ENCODE data around the gene PLXNC1.
A peak's percentile ranks its signal among the peaks of the same experiment; 100 is the strongest.

Gene PLXNC1

DNA sequence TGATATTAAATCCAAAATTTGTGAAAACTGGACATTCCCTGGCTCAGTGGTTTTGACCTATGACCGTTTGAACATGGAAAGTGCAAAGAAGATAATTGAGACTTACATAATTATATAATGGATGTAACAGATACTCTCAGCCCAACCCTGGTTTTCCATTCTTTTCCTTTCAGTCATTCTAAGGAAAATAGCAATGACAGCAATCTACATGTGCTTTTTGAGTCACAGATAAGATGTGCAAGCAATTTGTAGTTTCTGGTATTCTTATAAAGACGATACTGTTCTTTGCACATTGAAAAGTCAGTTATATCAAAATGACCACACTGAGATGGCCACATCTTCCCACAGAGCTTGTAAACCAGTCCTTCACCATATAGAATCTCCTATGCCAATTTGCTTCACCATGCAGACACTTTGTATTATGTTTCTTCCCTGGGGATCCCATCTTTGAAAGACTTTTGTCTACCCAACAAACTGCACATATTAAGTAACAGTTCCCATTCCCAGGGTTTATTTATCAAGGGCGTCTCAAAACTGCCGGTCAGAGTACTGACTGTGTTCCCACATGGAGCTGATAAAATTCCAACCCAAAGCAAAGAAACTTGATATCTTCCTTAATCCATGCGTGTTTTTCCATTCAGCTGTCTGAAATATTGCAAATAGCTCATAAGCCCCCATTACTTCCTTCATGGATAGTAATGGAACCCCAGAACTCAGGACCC is 34.8 kb downstream of the PLXNC1 start:
- H3K9ac ChIP-seq (ENCODE audit: low read depth, low read length) = no peak overlapping the region
- no peaks in the 10 kb centered on the region for H3K36me3 ChIP-seq (ENCODE audit: control insufficient read depth, insufficient read depth, low read length)
- no peaks in the 10 kb centered on the region for H3K9me3 ChIP-seq (ENCODE audit: control insufficient read depth, insufficient read depth, low read length)
- no peak overlapping the region for H3K4me3 ChIP-seq (ENCODE audit: low read depth, low read length)
- H3K27ac ChIP-seq (ENCODE audit: low read depth, low read length) = peak overlapping the region; percentile 79
- peaks cover 53% of the 10 kb centered on the region for H3K27me3 ChIP-seq (ENCODE audit: control insufficient read depth, insufficient read depth, low read length)
- H3K4me1 ChIP-seq (ENCODE audit: control insufficient read depth, insufficient read depth, low read length) = peaks cover 12% of the 10 kb centered on the region; the same call in 1 of the 2 replicates

DNA sequence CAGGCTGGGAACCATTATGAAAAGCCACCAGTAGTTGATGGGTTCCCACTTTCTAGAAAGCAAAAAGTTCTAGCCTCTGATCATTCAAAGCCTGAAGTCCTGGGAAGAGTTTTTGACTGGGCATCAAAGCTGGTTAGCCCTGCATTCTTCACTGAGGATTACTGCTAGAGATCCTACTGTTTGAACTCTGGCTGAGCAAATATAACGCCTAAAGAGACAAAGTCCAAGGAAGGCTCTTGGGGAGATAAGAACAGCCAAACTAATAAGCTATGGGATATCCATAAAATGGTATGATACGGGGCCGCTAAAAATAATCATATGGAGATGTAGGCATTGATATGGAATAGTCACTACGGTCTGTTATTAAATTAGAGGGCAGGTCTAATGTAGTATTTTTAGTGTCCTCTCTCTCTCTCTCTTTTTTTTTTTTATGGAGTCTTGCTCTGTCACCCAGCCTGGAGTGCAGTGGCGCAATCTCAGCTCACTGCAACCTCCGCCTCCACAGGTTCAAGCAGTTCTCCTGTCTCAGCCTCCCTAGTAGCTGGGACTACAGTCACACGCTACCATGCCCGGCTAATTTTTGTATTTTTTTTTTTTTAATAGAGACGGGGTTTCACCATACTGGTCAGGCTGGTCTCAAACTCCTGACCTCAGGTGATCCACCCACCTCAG is 35.5 kb downstream of the PLXNC1 start:
- Histone ChIP-seq H3K4me3 (ENCODE audit: low read depth, low read length) (no peak overlapping the region), H3K27ac (ENCODE audit: low read depth, low read length) (peak overlapping the region; percentile 79), H3K27me3 (ENCODE audit: control insufficient read depth, insufficient read depth, low read length) (peaks cover 47% of the 10 kb centered on the region), H3K9me3 (ENCODE audit: control insufficient read depth, insufficient read depth, low read length) (no peaks in the 10 kb centered on the region), H3K9ac (ENCODE audit: low read depth, low read length) (no peak overlapping the region), H3K4me1 (ENCODE audit: control insufficient read depth, insufficient read depth, low read length) (peaks cover 12% of the 10 kb centered on the region; the same call in 1 of the 2 replicates), H3K36me3 (ENCODE audit: control insufficient read depth, insufficient read depth, low read length) (no peaks in the 10 kb centered on the region)

DNA sequence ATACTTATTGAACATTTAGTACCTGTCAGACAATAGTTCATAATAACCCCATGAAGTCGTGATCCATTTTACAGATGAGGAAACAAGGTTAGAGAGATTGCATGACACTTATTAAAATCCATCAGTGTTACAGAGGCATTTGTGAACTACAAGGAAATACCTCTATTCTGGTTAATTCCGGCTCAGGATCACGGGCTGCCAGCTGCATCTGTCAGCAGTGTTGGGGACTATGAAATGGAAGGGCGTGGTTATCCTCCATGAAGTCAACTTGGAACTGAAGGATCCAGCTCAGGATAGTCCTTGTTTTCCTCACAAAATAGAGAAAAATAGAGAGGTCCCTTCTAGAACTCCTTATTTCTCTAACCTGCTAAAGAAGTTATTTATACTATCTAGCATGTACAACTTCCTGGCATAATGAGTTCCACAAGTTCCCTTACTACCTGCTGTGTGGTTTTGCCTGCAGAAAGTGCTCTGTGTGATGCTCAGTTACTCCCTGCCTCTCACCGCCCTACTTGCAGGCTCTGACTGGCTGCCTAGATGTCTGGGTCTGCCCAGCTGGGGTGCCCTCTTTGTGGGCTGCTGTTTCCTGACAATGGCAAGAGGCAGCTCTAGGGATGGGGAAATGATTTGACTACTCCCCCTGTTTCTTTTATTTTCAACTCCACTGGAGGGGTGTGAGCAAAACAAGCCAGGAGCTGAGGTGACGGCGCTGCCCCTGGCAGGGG is 36.8 kb downstream of the PLXNC1 start:
- Histone ChIP-seq H3K9me3 (ENCODE audit: control insufficient read depth, insufficient read depth, low read length) (no peaks in the 10 kb centered on the region), H3K4me3 (ENCODE audit: low read depth, low read length) (no peak overlapping the region), H3K27me3 (ENCODE audit: control insufficient read depth, insufficient read depth, low read length) (peaks cover 44% of the 10 kb centered on the region), H3K27ac (ENCODE audit: low read depth, low read length) (no peak overlapping the region), H3K36me3 (ENCODE audit: control insufficient read depth, insufficient read depth, low read length) (no peaks in the 10 kb centered on the region), H3K9ac (ENCODE audit: low read depth, low read length) (no peak overlapping the region), H3K4me1 (ENCODE audit: control insufficient read depth, insufficient read depth, low read length) (peaks cover 12% of the 10 kb centered on the region; the same call in 1 of the 2 replicates)

DNA sequence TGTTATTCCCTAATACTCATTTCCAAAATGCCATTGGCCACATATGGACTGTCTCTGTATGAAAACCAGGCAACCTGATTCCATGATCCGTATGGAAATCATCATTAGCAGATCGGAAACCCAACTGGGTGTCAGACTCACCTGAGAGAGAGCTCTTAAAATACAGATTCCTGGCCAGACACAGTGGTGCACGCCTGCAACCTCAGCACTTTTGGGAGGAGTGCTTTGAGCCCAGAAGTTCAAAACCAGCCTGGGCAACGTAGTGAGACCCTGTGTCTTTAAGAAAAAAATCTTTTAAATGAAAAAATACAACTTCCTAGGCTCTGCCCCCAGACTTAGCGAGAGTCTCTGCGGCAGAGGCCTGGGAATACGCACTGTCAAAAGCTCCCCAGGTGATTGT is 37.4 kb downstream of the PLXNC1 start:
- H3K9ac ChIP-seq (ENCODE audit: low read depth, low read length) = no peak overlapping the region
- H3K4me1 ChIP-seq (ENCODE audit: control insufficient read depth, insufficient read depth, low read length) = peaks cover 12% of the 10 kb centered on the region; the same call in 1 of the 2 replicates
- no peaks in the 10 kb centered on the region for H3K36me3 ChIP-seq (ENCODE audit: control insufficient read depth, insufficient read depth, low read length)
- H3K9me3 ChIP-seq (ENCODE audit: control insufficient read depth, insufficient read depth, low read length) = no peaks in the 10 kb centered on the region
- no peak overlapping the region for H3K4me3 ChIP-seq (ENCODE audit: low read depth, low read length)
- H3K27ac ChIP-seq (ENCODE audit: low read depth, low read length) = no peak overlapping the region
- peaks cover 44% of the 10 kb centered on the region for H3K27me3 ChIP-seq (ENCODE audit: control insufficient read depth, insufficient read depth, low read length)

DNA sequence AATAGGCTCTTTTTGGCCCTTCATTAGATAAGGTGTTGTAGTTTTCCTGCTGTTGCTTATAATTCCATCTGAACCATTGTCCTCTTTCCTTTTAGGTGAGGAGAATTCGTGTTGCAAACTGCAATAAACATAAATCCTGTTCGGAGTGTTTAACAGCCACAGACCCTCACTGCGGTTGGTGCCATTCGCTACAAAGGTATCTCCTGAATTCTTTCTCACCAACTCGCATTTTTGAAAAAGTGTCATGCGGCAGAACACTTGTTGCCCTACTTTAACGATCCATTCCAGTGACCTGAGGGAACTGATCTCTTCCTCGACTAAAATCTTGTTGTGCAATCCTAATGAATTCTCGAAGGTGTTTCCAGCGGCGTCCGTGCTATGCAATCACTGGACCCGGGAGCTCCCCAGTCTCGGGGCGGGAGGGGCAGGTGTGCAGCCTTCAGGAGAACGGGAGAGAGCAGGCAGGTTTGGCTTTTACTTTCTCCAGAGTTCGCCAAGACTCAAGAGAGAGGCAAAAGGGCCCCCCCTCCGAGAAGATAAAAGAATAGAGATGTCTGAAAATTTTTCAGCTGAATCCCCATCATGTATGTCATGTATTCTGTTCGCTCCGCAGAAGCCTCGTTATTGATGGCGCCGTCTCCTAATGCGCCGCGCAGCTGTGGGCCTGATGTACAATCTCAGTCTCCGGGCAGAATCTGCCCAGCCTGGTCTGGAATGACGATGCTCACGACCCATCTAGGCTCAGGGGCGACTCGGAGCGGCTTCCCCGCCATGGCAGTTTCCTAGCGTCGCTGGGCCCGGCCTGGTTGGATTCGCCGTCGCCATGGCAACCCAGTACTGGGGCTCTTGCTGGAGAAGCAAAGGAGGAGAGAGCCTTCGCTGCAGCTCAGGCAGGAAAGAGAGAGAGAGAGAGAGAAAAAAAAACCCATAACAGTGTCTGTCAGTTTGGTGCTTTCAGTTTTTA is 38.2 kb downstream of the PLXNC1 start:
- Histone ChIP-seq H3K27ac (ENCODE audit: low read depth, low read length) (no peak overlapping the region), H3K9me3 (ENCODE audit: control insufficient read depth, insufficient read depth, low read length) (no peaks in the 10 kb centered on the region), H3K4me1 (ENCODE audit: control insufficient read depth, insufficient read depth, low read length) (peaks cover 12% of the 10 kb centered on the region; the same call in 1 of the 2 replicates), H3K27me3 (ENCODE audit: control insufficient read depth, insufficient read depth, low read length) (peaks cover 42% of the 10 kb centered on the region), H3K4me3 (ENCODE audit: low read depth, low read length) (peak overlapping the region; percentile 11; the same call in 1 of the 2 replicates), H3K36me3 (ENCODE audit: control insufficient read depth, insufficient read depth, low read length) (no peaks in the 10 kb centered on the region), H3K9ac (ENCODE audit: low read depth, low read length) (no peak overlapping the region)

DNA sequence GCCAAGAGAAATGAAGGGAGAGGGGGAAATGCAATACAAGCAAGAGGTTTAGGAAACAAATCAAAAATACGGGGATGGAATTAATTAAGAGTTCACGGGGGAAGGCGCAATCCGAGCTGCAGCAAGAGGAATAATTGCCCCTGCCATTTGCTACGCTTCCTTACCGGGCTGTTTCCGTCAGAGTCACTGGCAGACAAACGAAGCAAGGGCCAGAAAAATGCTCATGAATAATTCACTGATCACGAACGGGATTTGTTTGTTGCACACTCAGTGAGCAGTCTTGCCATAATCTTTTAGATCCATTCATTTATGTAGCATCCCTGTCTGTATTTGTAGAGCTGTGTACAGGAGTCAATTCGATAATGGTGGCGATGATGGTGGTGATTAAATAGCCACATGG is 39.0 kb downstream of the PLXNC1 start:
- Histone ChIP-seq H3K27ac (ENCODE audit: low read depth, low read length) (no peak overlapping the region), H3K9me3 (ENCODE audit: control insufficient read depth, insufficient read depth, low read length) (no peaks in the 10 kb centered on the region), H3K36me3 (ENCODE audit: control insufficient read depth, insufficient read depth, low read length) (no peaks in the 10 kb centered on the region), H3K4me3 (ENCODE audit: low read depth, low read length) (no peak overlapping the region), H3K27me3 (ENCODE audit: control insufficient read depth, insufficient read depth, low read length) (peaks cover 39% of the 10 kb centered on the region), H3K9ac (ENCODE audit: low read depth, low read length) (no peak overlapping the region), H3K4me1 (ENCODE audit: control insufficient read depth, insufficient read depth, low read length) (peaks cover 12% of the 10 kb centered on the region; the same call in 1 of the 2 replicates)

DNA sequence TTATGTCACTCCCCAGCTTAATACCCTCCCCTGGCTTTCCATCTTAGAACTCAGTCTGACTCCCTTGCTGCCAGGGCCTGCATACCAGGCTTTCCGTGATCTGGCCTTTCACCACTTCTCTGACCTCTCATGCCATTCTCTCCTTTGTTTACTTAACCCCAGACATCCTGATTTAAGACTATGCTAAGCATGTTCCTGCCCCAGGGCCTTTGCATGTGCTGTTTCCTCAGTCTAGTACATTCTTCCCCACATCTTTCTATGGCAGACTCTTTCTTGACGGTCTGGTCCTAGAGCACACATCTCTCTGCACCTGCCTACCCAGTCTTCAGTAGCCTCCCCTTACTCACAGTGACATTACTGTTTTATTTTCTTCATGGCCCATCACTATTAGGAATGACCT is 42.2 kb downstream of the PLXNC1 start:
- no peak overlapping the region for H3K27ac ChIP-seq (ENCODE audit: low read depth, low read length)
- H3K36me3 ChIP-seq (ENCODE audit: control insufficient read depth, insufficient read depth, low read length) = no peaks in the 10 kb centered on the region
- no peak overlapping the region for H3K9ac ChIP-seq (ENCODE audit: low read depth, low read length)
- H3K27me3 ChIP-seq (ENCODE audit: control insufficient read depth, insufficient read depth, low read length) = peaks cover 22% of the 10 kb centered on the region
- no peaks in the 10 kb centered on the region for H3K9me3 ChIP-seq (ENCODE audit: control insufficient read depth, insufficient read depth, low read length)
- peaks cover 12% of the 10 kb centered on the region; the same call in 1 of the 2 replicates for H3K4me1 ChIP-seq (ENCODE audit: control insufficient read depth, insufficient read depth, low read length)
- H3K4me3 ChIP-seq (ENCODE audit: low read depth, low read length) = no peak overlapping the region

DNA sequence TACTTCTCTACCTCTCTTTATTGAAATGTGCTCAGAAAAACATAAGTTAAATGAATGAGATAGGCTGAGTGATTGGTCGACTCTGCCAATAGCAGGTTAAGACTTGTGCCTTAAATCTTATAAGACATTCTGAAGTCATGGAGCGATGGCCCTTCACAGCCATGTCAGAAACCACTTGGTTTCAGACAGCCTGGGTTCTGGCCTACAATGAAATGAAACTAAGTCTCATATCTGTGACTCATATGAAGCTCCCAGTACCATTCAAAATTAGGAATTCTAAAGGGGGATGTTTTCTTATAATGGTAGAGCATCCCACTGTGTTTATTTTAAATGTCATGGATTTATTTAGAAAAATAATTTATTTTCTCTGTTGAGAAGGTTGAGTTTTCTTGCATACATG is 42.6 kb downstream of the PLXNC1 start:
- Histone ChIP-seq H3K27ac (ENCODE audit: low read depth, low read length) (no peak overlapping the region), H3K9me3 (ENCODE audit: control insufficient read depth, insufficient read depth, low read length) (no peaks in the 10 kb centered on the region), H3K36me3 (ENCODE audit: control insufficient read depth, insufficient read depth, low read length) (no peaks in the 10 kb centered on the region), H3K9ac (ENCODE audit: low read depth, low read length) (no peak overlapping the region), H3K4me3 (ENCODE audit: low read depth, low read length) (no peak overlapping the region), H3K27me3 (ENCODE audit: control insufficient read depth, insufficient read depth, low read length) (peaks cover 20% of the 10 kb centered on the region), H3K4me1 (ENCODE audit: control insufficient read depth, insufficient read depth, low read length) (peaks cover 12% of the 10 kb centered on the region; the same call in 1 of the 2 replicates)

DNA sequence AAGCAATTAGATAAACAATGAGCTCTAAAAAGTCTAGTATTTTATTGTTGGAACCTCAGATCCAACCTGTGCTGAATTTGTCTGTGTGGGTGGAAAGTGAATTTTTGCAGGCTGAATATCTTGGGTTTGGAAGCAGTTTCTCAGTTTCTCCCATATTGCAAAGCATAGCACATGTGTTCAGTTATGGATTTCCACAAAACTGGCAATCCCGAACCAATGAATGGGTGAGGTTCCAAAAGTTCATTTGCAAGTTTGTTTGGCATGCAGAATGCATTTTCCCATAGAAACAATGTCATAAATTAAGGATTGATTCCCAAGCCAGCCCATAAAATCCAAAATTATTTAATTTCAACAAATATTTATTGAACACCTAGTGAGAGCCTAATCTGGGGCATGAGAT is 43.4 kb downstream of the PLXNC1 start:
- H3K27me3 ChIP-seq (ENCODE audit: control insufficient read depth, insufficient read depth, low read length) = peaks cover 12% of the 10 kb centered on the region
- no peaks in the 10 kb centered on the region for H3K36me3 ChIP-seq (ENCODE audit: control insufficient read depth, insufficient read depth, low read length)
- no peak overlapping the region for H3K27ac ChIP-seq (ENCODE audit: low read depth, low read length)
- no peak overlapping the region for H3K4me3 ChIP-seq (ENCODE audit: low read depth, low read length)
- no peaks in the 10 kb centered on the region for H3K9me3 ChIP-seq (ENCODE audit: control insufficient read depth, insufficient read depth, low read length)
- H3K9ac ChIP-seq (ENCODE audit: low read depth, low read length) = no peak overlapping the region
- H3K4me1 ChIP-seq (ENCODE audit: control insufficient read depth, insufficient read depth, low read length) = peaks cover 6% of the 10 kb centered on the region; the same call in 1 of the 2 replicates

DNA sequence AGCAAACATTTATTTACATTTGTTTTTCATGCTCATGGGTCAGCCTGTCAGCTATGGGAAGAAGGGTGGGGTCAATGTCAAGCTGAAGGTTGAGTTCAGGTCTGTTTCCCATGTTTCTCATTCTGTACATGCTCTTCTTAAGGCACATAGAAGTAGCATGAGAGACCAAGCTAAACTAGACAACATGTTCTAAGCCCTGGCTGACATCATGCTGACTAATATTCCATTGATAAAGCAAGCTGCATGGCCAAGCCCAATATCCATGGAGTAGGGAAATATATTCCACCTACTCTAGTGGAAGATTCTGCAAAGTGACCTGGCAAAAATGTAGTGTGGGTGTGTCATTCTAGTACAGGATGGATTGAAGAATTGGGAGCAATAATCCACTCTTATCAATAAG is 44.1 kb downstream of the PLXNC1 start:
- Histone ChIP-seq H3K9ac (ENCODE audit: low read depth, low read length) (no peak overlapping the region), H3K36me3 (ENCODE audit: control insufficient read depth, insufficient read depth, low read length) (no peaks in the 10 kb centered on the region), H3K4me1 (ENCODE audit: control insufficient read depth, insufficient read depth, low read length) (0 out of 2 replicates have a peak, but pooled peaks cover under 1% of the 10 kb centered on the region), H3K27me3 (ENCODE audit: control insufficient read depth, insufficient read depth, low read length) (peaks cover 5% of the 10 kb centered on the region), H3K9me3 (ENCODE audit: control insufficient read depth, insufficient read depth, low read length) (no peaks in the 10 kb centered on the region), H3K27ac (ENCODE audit: low read depth, low read length) (no peak overlapping the region), H3K4me3 (ENCODE audit: low read depth, low read length) (no peak overlapping the region)
